Measurements from ENCODE around the gene HDAC5. TPM values are rescaled to one million over a fixed set of nuclear protein-coding genes. Genes with fewer than 3 reads are reported as not detected.

Gene HDAC5
- total RNA-seq, 1 donor from 2014 or later: 32.5 TPM

- H3K36me3 ChIP-seq (ENCODE audit: control insufficient read depth, insufficient read depth, low read length): no peaks in the 10 kb centered on the region
- no peak overlapping the region for H3K4me3 ChIP-seq (ENCODE audit: low read depth, low read length)
- peaks cover 10% of the 10 kb centered on the region for H3K27me3 ChIP-seq (ENCODE audit: control insufficient read depth, insufficient read depth, low read length)
- no peak for DNase-seq (ENCODE audit: low read depth)
- TF ChIP-seq, protein P1, sequence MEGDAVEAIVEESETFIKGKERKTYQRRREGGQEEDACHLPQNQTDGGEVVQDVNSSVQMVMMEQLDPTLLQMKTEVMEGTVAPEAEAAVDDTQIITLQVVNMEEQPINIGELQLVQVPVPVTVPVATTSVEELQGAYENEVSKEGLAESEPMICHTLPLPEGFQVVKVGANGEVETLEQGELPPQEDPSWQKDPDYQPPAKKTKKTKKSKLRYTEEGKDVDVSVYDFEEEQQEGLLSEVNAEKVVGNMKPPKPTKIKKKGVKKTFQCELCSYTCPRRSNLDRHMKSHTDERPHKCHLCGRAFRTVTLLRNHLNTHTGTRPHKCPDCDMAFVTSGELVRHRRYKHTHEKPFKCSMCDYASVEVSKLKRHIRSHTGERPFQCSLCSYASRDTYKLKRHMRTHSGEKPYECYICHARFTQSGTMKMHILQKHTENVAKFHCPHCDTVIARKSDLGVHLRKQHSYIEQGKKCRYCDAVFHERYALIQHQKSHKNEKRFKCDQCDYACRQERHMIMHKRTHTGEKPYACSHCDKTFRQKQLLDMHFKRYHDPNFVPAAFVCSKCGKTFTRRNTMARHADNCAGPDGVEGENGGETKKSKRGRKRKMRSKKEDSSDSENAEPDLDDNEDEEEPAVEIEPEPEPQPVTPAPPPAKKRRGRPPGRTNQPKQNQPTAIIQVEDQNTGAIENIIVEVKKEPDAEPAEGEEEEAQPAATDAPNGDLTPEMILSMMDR (IDR thresholded peaks at IDR 0.05; ENCODE audit: insufficient read depth, low read length, poor library complexity, severe bottlenecking): no peak
These were observed 4.4 kb downstream of the HDAC5 start for GRCh38 chr17:44119062-44119461.

DNA sequence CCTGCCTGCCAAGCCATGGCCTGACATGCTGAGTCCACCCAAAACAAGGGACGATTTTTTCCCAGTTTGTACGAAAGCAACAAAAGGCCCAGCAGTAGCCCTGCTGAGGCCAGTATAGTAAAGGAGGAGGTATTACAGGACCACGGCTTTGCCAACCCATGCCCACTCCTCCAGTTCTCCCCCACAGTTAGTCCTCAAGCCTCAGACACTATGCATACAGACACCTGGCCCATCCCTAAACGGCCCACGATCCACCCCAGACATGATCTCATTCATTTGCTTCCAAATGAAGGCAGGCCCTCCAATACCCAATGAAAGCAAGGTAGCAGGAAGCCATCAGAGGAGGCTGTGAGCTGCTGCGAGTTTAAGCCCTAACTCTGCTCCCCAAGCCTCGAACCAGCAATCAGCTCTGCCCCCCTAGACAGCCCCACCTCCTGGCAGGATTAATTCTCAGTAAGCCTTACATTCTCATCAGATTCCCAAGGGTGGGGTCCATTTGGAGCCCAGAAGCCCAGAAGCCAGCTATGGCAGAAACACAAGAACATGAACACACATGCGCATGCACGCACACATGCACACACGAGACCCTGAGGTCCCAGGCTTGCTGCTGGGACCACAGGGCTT, 4.9 kb downstream of the HDAC5 start:
- DNase-seq (ENCODE audit: low read depth): no peak
- Histone ChIP-seq H3K4me3 (ENCODE audit: low read depth, low read length) (no peak overlapping the region), H3K36me3 (ENCODE audit: control insufficient read depth, insufficient read depth, low read length) (no peaks in the 10 kb centered on the region), H3K27me3 (ENCODE audit: control insufficient read depth, insufficient read depth, low read length) (peaks cover 10% of the 10 kb centered on the region)
- TF ChIP-seq, protein P1 (IDR thresholded peaks at IDR 0.05; ENCODE audit: insufficient read depth, low read length, poor library complexity, severe bottlenecking): no peak

DNA sequence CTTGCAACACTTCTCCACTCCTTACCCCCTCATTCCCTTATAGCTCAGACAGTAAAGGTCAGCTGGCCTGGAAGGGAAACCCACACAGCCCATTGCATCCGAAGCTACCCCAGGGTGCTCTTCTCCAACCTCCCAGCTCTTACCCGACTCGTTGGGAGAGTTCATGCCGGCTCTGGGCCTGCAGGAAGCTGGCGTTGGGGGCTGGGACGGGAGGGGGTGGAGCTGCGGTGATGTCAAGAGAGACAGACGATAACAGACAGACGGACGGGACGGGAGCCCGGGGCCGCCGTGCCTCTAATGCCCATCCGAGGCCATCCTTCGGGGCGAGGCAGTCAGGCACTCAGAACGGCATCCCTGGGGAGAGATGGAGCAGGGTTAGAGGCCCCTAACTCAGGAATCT, 6.1 kb downstream of the HDAC5 start:
- Histone ChIP-seq H3K36me3 (ENCODE audit: control insufficient read depth, insufficient read depth, low read length) (no peaks in the 10 kb centered on the region), H3K27me3 (ENCODE audit: control insufficient read depth, insufficient read depth, low read length) (peaks cover 3% of the 10 kb centered on the region), H3K4me3 (ENCODE audit: low read depth, low read length) (no peak overlapping the region)
- DNase-seq (ENCODE audit: low read depth): no peak
- TF ChIP-seq, protein P1 (IDR thresholded peaks at IDR 0.05; ENCODE audit: insufficient read depth, low read length, poor library complexity, severe bottlenecking): no peak

DNA sequence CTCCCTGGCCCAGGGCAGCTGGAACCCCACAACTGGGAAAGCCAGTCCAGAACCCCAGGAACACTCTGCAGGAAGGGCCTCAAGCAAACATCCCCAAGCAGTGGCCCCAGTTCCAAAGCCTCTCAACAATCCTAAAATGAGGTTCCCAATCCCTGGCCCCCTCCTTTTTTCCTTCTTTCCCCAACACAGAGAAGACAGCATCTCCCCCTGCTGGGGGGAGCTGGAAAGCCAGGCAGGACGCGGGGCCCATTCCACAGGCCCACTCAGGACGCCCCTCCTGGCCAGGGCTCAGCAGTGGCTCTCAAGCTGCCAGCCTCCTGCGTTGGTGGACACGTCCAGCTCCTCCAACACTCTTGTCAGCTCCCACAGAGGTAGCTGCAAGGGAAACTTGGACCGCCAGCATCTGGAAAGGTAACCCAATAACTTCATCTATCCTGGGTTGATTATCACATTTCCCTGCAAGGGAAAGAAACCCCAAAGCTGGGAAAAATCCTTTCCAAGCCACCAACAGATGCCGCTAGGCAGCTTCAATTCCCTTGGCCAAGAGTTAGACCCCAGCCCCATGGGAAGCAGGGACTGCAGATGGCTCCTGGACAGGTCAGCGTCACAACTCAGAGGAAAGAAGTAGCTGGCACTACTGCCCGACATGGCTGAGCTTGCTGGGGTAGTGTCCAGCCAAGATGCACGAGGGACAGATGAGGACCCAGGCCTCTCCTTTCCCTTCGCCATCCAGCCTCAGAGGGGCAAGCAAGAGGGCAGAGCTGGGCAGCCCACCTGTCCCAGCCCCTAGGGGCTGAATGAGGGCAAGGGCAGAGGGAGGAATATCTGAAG, 7.6 kb downstream of the HDAC5 start:
- no peak for DNase-seq (ENCODE audit: low read depth)
- H3K4me3 ChIP-seq (ENCODE audit: low read depth, low read length): no peak overlapping the region
- H3K27me3 ChIP-seq (ENCODE audit: control insufficient read depth, insufficient read depth, low read length): no peaks in the 10 kb centered on the region
- TF ChIP-seq, protein P1 (IDR thresholded peaks at IDR 0.05; ENCODE audit: insufficient read depth, low read length, poor library complexity, severe bottlenecking): peak; percentile 90
- no peaks in the 10 kb centered on the region for H3K36me3 ChIP-seq (ENCODE audit: control insufficient read depth, insufficient read depth, low read length)

GRCh38 chr17:44113868-44114840, 9.3 kb downstream of the HDAC5 start:
- no peaks in the 10 kb centered on the region for H3K27me3 ChIP-seq (ENCODE audit: control insufficient read depth, insufficient read depth, low read length)
- TF ChIP-seq, protein P1 (IDR thresholded peaks at IDR 0.05; ENCODE audit: insufficient read depth, low read length, poor library complexity, severe bottlenecking): no peak
- H3K36me3 ChIP-seq (ENCODE audit: control insufficient read depth, insufficient read depth, low read length): no peaks in the 10 kb centered on the region
- no peak for DNase-seq (ENCODE audit: low read depth)
- H3K4me3 ChIP-seq (ENCODE audit: low read depth, low read length): no peak overlapping the region
